ENCODE results near the gene MAJIN. TPM values are rescaled to one million over a fixed set of nuclear protein-coding genes. Genes with fewer than 3 reads are reported as not detected.

Gene MAJIN
- total RNA-seq, 1 donor from 2014 or later: not detected

- Mint-ChIP-seq H3K9me3 (no peaks in the 10 kb centered on the region), H3K4me3 (no peak overlapping the region), H3K4me1 (ENCODE audit: unreplicated experiment) (peaks cover 6% of the 10 kb centered on the region), H3K27ac (no peak overlapping the region), H3K36me3 (peaks cover 7% of the 10 kb centered on the region), H3K27me3 (no peaks in the 10 kb centered on the region)
- no peak for DNase-seq (ENCODE audit: extremely low spot score, unreplicated experiment)
- TF ChIP-seq CTCF (conservative IDR thresholded peaks at IDR 0.05): no peak
Measured at GRCh38 chr11:64930340-64930739, 41.6 kb downstream of the MAJIN start.

GRCh38 chr11:64929625-64930024 lies 42.3 kb downstream of the MAJIN start:
- no peak for TF ChIP-seq CTCF (conservative IDR thresholded peaks at IDR 0.05)
- peaks cover 7% of the 10 kb centered on the region for H3K36me3 Mint-ChIP-seq
- DNase-seq (ENCODE audit: extremely low spot score, unreplicated experiment): no peak
- no peaks in the 10 kb centered on the region for H3K27me3 Mint-ChIP-seq
- H3K4me1 Mint-ChIP-seq (ENCODE audit: unreplicated experiment): peaks cover 5% of the 10 kb centered on the region
- H3K27ac Mint-ChIP-seq: no peak overlapping the region
- no peaks in the 10 kb centered on the region for H3K9me3 Mint-ChIP-seq
- H3K4me3 Mint-ChIP-seq: no peak overlapping the region

- no peak overlapping the region for H3K4me3 Mint-ChIP-seq
- TF ChIP-seq CTCF (conservative IDR thresholded peaks at IDR 0.05): no peak
- H3K27me3 Mint-ChIP-seq: no peaks in the 10 kb centered on the region
- H3K4me1 Mint-ChIP-seq (ENCODE audit: unreplicated experiment): no peaks in the 10 kb centered on the region
- H3K27ac Mint-ChIP-seq: no peak overlapping the region
- H3K36me3 Mint-ChIP-seq: peaks cover 7% of the 10 kb centered on the region
- H3K9me3 Mint-ChIP-seq: no peaks in the 10 kb centered on the region
- DNase-seq (ENCODE audit: extremely low spot score, unreplicated experiment): no peak
Measured at GRCh38 chr11:64928957-64929356, 43.0 kb downstream of the MAJIN start.

- H3K4me1 Mint-ChIP-seq (ENCODE audit: unreplicated experiment): no peaks in the 10 kb centered on the region
- peaks cover 7% of the 10 kb centered on the region for H3K36me3 Mint-ChIP-seq
- no peak for DNase-seq (ENCODE audit: extremely low spot score, unreplicated experiment)
- H3K9me3 Mint-ChIP-seq: no peaks in the 10 kb centered on the region
- H3K27ac Mint-ChIP-seq: no peak overlapping the region
- no peak for TF ChIP-seq CTCF (conservative IDR thresholded peaks at IDR 0.05)
- H3K4me3 Mint-ChIP-seq: peak overlapping the region; percentile 73
- no peaks in the 10 kb centered on the region for H3K27me3 Mint-ChIP-seq
Measured at GRCh38 chr11:64926689-64927088, 45.2 kb downstream of the MAJIN start.

GRCh38 chr11:64925536-64926436 lies 46.1 kb downstream of the MAJIN start:
- Mint-ChIP-seq H3K27me3 (no peaks in the 10 kb centered on the region), H3K27ac (no peak overlapping the region), H3K9me3 (no peaks in the 10 kb centered on the region), H3K4me3 (peak overlapping the region; percentile 93), H3K36me3 (peaks cover 3% of the 10 kb centered on the region), H3K4me1 (ENCODE audit: unreplicated experiment) (no peaks in the 10 kb centered on the region)
- no peak for TF ChIP-seq CTCF (conservative IDR thresholded peaks at IDR 0.05)
- no peak for DNase-seq (ENCODE audit: extremely low spot score, unreplicated experiment)

Measured in type B pancreatic cell (in vitro differentiated cells).